ENCODE results near the gene TUBB4A.

Gene TUBB4A

GRCh38 chr19:6470173-6470572, 31.9 kb downstream of the TUBB4A start:
- DNase-seq (ENCODE audit: low read depth, low spot score): no peak

GRCh38 chr19:6467384-6467783, 34.7 kb downstream of the TUBB4A start:
- no peak for DNase-seq (ENCODE audit: low read depth, low spot score)

GRCh38 chr19:6466526-6467248, 35.4 kb downstream of the TUBB4A start:
- DNase-seq (ENCODE audit: low read depth, low spot score): no peak

GRCh38 chr19:6465663-6466062, 36.4 kb downstream of the TUBB4A start:
- DNase-seq (ENCODE audit: low read depth, low spot score): no peak

- no peak for DNase-seq (ENCODE audit: low read depth, low spot score)
Observed at GRCh38 chr19:6465006-6465405, 37.1 kb downstream of the TUBB4A start.

GRCh38 chr19:6464070-6464873, 37.8 kb downstream of the TUBB4A start, which contains the start of gene CRB3:
Gene CRB3, plus strand, starts transcription at chr19:6464271. Its CDS starts 431 bp downstream, at chr19:6464702.
- DNase-seq (ENCODE audit: low read depth, low spot score): no peak

GRCh38 chr19:6460099-6460884, 41.8 kb downstream of the TUBB4A start:
- peak; percentile 96 for DNase-seq (ENCODE audit: low read depth, low spot score)

- peak; percentile 26 for DNase-seq (ENCODE audit: low read depth, low spot score)
Observed at GRCh38 chr19:6459262-6460098, 42.6 kb downstream of the TUBB4A start, which contains the start of gene SLC25A23. Gene SLC25A23, minus strand, starts transcription at chr19:6459792. Its CDS starts 164 bp downstream, at chr19:6459628.

- DNase-seq (ENCODE audit: low read depth, low spot score): no peak
Observed at GRCh38 chr19:6458695-6459261, 43.3 kb downstream of the TUBB4A start.

- no peak for DNase-seq (ENCODE audit: low read depth, low spot score)
Observed at GRCh38 chr19:6457958-6458694, 44.0 kb downstream of the TUBB4A start.

- no peak for DNase-seq (ENCODE audit: low read depth, low spot score)
Observed at GRCh38 chr19:6455924-6456323, 46.2 kb downstream of the TUBB4A start.

- DNase-seq (ENCODE audit: low read depth, low spot score): no peak
Observed at GRCh38 chr19:6453951-6454565, 48.1 kb downstream of the TUBB4A start.

- no peak for DNase-seq (ENCODE audit: low read depth, low spot score)
Observed at GRCh38 chr19:6452899-6453298, 49.2 kb downstream of the TUBB4A start.

- no peak for DNase-seq (ENCODE audit: low read depth, low spot score)
Observed at GRCh38 chr19:6452223-6452614, 49.9 kb downstream of the TUBB4A start.

- no peak for DNase-seq (ENCODE audit: low read depth, low spot score)
Observed at GRCh38 chr19:6451583-6452222, 50.4 kb downstream of the TUBB4A start.

GRCh38 chr19:6450166-6450565, 51.9 kb downstream of the TUBB4A start:
- DNase-seq (ENCODE audit: low read depth, low spot score): no peak

GRCh38 chr19:6448045-6448444, 54.1 kb downstream of the TUBB4A start:
- no peak for DNase-seq (ENCODE audit: low read depth, low spot score)

- no peak for DNase-seq (ENCODE audit: low read depth, low spot score)
Observed at GRCh38 chr19:6446452-6446851, 55.7 kb downstream of the TUBB4A start.

All from smooth muscle cell of the brain vasculature (primary cell).